Progenitor cell of endocrine pancreas (in vitro differentiated cells): Measurements from ENCODE around the gene NAXD. TPM values are rescaled to one million over a fixed set of nuclear protein-coding genes. Genes with fewer than 3 reads are reported as not detected.
"Not testable (repeated sequence)": the region's sequence is repeated elsewhere in the genome, so short reads cannot be mapped to it uniquely, and the experiment has no call there.

Experiments
- DNase-seq: peaks from one replicate; pipeline ENCODE4 v3.0.0; 2021; ENCODE audit warnings: low spot score; ENCODE audit not compliant: unreplicated experiment
- H3K27ac Mint-ChIP-seq: 2 replicates; pipeline ENCODE4 v1.8.0; 2021; ENCODE audit warnings: mild to moderate bottlenecking, moderate library complexity, mixed read lengths
- H3K27me3 Mint-ChIP-seq: 2 replicates; pipeline ENCODE4 v1.8.0; 2021; ENCODE audit warnings: mixed read lengths
- H3K36me3 Mint-ChIP-seq: 2 replicates; pipeline ENCODE4 v1.8.0; 2022; ENCODE audit warnings: mixed read lengths; ENCODE audit not compliant: insufficient read depth
- H3K4me1 Mint-ChIP-seq: 2 replicates; pipeline ENCODE4 v1.8.0; 2021; ENCODE audit warnings: low read depth, mixed read lengths
- H3K4me3 Mint-ChIP-seq: 2 replicates; pipeline ENCODE4 v1.8.0; 2021; ENCODE audit warnings: low read depth, mild to moderate bottlenecking, moderate library complexity, mixed read lengths
- H3K9me3 Mint-ChIP-seq: 2 replicates; pipeline ENCODE4 v1.8.0; 2021; ENCODE audit warnings: low read depth, mixed read lengths
- CTCF ChIP-seq: fragments of 200-600 bp; sonication (generic); IDR thresholded peaks from one replicate; pipeline ENCODE4 v1.5.0; 2021; ENCODE audit warnings: antibody characterized with exemption, mild to moderate bottlenecking; ENCODE audit not compliant: unreplicated experiment
- total RNA-seq: library from RNA; stranded (reverse); gene quantifications from 2 replicates; pipeline ENCODE4 v1.2.1, GENCODE V29; 2021

NAXD gene
- total RNA-seq, 1 donor from 2014 or later, result 34.2 TPM

DNA sequence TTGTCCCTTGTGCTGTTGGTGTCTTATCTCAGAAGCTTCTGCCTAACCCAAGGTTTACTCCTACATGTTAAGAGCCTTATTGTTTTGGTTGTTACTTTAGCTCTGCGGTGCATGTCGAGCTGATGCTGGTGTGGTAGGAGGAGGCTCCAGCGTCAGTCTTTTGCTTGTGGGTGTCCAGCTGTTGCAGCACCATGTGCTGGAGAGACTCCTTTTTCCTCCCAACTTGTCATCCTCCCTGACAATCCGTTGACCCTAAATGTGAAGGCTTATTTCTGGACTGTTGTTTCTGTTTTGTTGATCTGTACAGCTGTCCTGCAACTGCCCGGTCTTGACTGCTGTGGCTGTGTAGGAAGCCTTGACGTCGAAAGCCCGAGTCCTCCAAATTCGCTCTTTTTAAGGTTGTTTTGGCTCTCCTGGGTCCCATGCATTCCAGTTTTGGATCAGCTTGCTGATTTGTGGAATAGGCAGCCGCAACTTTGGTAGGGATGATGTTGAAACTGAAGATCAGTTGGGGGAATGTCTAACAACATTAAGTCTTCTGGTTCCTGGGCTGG, 15.3 kb downstream of the NAXD start:
- peaks cover 6% of the 10 kb centered on the region for H3K9me3 Mint-ChIP-seq
- TF ChIP-seq CTCF, result no peak

DNA sequence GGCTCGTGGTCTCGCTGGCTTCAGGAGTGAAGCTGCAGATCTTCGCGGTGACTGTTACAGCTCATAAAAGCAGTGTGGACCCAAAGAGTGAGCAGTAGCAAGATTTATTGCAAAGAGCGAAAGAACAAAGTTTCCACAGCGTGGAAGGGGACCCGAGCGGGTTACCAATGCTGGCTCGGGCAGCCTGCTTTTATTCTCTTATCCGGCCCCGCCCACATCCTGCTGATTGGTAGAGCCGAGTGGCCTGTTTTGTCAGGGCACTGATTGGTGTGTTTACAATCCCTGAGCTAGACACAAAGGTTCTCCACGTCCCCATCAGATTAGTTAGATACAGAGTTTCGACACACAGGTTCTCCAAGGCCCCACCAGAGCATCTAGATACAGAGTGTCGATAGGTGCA, 16.9 kb downstream of the NAXD start:
- H3K4me3 Mint-ChIP-seq, H3K4me1 Mint-ChIP-seq, H3K27ac Mint-ChIP-seq, H3K9me3 Mint-ChIP-seq, H3K27me3 Mint-ChIP-seq, DNase-seq: not testable (repeated sequence)
- peaks cover 22% of the 10 kb centered on the region for H3K36me3 Mint-ChIP-seq

More for the DNA sequence above, 15.3 kb downstream of the NAXD start:
- Mint-ChIP-seq H3K4me3 (no peak overlapping the region), H3K36me3 (peaks cover 22% of the 10 kb centered on the region), H3K27me3 (no peaks in the 10 kb centered on the region), H3K4me1 (peaks cover 12% of the 10 kb centered on the region), H3K27ac (no peak overlapping the region)
- no peak for DNase-seq

GRCh38 chr13:110633776-110634175, 18.4 kb downstream of the NAXD start:
- Mint-ChIP-seq H3K4me3 (no peak overlapping the region), H3K9me3 (peaks cover 6% of the 10 kb centered on the region), H3K27ac (no peak overlapping the region), H3K36me3 (peaks cover 18% of the 10 kb centered on the region), H3K27me3 (no peaks in the 10 kb centered on the region), H3K4me1 (peaks cover 4% of the 10 kb centered on the region)
- no peak for TF ChIP-seq CTCF
- DNase-seq, result no peak

GRCh38 chr13:110634558-110634957, 19.2 kb downstream of the NAXD start:
- Mint-ChIP-seq H3K4me1 (peaks cover 8% of the 10 kb centered on the region), H3K9me3 (peaks cover 6% of the 10 kb centered on the region), H3K4me3 (no peak overlapping the region), H3K27me3 (no peaks in the 10 kb centered on the region), H3K27ac (peak overlapping the region; percentile 24), H3K36me3 (peaks cover 23% of the 10 kb centered on the region)
- TF ChIP-seq CTCF, result no peak
- DNase-seq, result no peak

- TF ChIP-seq CTCF, result no peak
- no peaks in the 10 kb centered on the region for H3K27me3 Mint-ChIP-seq
- peaks cover 6% of the 10 kb centered on the region for H3K9me3 Mint-ChIP-seq
- peaks cover 27% of the 10 kb centered on the region for H3K36me3 Mint-ChIP-seq
- DNase-seq, result no peak
- H3K4me1 Mint-ChIP-seq, result peaks cover 8% of the 10 kb centered on the region
- H3K4me3 Mint-ChIP-seq, result no peak overlapping the region
- no peak overlapping the region for H3K27ac Mint-ChIP-seq
Observed at GRCh38 chr13:110635405-110636002, 20.2 kb downstream of the NAXD start.

GRCh38 chr13:110636053-110636475, 20.7 kb downstream of the NAXD start:
- no peak for DNase-seq
- Mint-ChIP-seq H3K27ac (no peak overlapping the region), H3K27me3 (no peaks in the 10 kb centered on the region), H3K4me3 (no peak overlapping the region), H3K9me3 (peaks cover 6% of the 10 kb centered on the region), H3K4me1 (peaks cover 8% of the 10 kb centered on the region), H3K36me3 (peaks cover 31% of the 10 kb centered on the region)
- TF ChIP-seq CTCF, result no peak
